GM18505 (cell line): ENCODE measurements around the gene SLC12A5.

Source experiments
- ATAC-seq: cut with Tn5 transposase; IDR thresholded peaks from one replicate; pipeline ENCODE4 v1.9.1; 2021; ENCODE audit not compliant: unreplicated experiment
- POLR2A ChIP-seq: IDR thresholded peaks from 4 replicates; pipeline ENCODE4 v1.6.1; 2011; ENCODE audit warnings: borderline replicate concordance; ENCODE audit not compliant: insufficient read depth, insufficient read length; ENCODE audit errors: extremely low read depth

Gene SLC12A5

GRCh38 chr20:46013322-46013828, 15.6 kb upstream of the SLC12A5 start:
- no peak for TF ChIP-seq POLR2A
- ATAC-seq: no peak

DNA sequence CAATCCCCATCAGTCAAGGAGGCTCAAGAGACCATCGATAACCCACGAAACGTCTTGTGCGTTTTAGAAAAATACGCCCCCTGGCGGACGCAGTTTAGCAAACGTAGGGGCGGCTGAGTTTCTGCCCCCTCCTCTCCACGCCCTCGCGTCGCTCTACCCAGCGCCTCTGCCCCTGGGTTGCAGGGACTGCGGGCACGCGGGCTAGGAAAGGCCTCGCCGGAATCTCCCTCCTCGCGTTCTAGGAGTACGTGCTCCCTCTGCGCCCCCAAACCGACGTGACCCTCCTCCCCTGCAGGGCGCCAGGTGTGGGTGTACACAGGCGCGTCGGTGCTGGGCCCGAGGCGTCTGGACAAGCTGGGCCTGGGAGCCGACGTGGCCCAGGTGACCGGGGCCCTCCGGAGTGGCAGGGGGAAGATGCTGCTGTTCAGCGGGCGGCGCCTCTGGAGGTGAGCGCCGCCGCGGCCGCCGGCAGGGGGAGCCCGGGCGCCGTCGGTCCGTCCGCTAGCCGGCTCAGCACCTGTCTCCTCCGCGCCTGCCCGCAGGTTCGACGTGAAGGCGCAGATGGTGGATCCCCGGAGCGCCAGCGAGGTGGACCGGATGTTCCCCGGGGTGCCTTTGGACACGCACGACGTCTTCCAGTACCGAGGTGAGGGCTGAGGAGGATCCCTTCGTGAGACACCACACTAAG, 15.0 kb upstream of the SLC12A5 start:
- ATAC-seq: peak; percentile 52

DNA sequence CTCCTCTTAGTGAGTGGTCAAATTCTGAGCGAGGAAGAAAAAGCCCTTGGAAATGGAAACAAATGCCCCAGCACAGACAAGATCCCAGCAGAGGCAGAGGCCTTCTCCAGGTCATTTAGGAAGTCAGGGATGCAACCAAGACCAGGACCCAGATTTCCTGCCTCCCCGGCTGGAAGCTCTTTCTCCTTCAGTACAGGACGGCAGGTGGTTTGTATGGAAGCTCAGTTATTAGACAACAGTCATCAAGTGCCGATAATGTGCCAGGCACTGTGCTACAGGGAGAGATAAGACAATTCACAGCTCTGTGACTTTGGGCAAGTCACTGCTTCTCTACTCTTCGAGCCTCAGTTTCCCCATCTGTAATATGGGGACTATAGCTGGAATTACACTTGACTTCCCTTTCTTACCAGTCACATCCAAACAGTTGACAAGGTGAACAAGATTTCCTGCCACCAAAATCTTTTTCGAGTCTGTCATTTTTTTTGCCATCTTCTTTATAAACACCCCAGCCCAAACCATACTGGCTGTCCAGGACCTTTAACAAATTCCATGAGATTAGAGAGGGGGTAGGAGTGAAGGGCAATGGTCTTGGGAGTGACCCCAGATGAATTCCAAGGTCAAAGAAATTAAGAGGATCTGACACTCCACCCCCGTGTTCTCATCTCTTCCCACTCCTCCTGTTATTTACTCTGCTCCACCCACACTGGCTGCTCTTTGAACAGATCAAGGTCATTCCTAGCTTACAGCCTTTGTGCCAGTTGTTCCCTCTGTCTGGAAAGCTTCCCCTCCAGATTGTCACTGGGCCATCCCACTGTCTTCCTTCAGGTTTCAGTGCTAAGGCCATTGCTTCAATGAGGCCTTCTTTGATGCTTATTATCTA, 14.3 kb upstream of the SLC12A5 start:
- ATAC-seq: no peak
- TF ChIP-seq POLR2A: no peak

More for the DNA sequence above, 15.0 kb upstream of the SLC12A5 start:
- TF ChIP-seq POLR2A: no peak

GRCh38 chr20:46017272-46017671, 11.7 kb upstream of the SLC12A5 start:
- ATAC-seq: no peak
- TF ChIP-seq POLR2A: no peak

DNA sequence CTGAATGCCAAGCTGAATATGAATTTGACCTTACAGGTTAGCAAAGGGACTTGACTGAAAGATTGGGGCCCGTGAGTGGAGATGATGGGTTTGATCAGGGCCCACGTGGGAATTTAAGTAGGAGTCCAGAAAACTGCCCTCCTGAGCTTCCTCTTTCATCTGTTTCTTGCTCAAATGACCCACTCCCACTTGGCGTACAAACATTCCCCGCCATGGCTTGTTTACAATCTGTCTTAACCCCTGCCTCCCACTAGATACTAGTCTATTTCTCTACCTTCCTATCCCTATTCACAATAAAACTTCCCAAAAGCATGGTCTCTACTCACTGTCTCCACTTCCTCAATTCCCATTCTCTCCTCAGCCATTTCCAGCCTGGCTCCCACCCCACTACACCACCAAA, 10.9 kb upstream of the SLC12A5 start:
- no peak for ATAC-seq
- TF ChIP-seq POLR2A: no peak

DNA sequence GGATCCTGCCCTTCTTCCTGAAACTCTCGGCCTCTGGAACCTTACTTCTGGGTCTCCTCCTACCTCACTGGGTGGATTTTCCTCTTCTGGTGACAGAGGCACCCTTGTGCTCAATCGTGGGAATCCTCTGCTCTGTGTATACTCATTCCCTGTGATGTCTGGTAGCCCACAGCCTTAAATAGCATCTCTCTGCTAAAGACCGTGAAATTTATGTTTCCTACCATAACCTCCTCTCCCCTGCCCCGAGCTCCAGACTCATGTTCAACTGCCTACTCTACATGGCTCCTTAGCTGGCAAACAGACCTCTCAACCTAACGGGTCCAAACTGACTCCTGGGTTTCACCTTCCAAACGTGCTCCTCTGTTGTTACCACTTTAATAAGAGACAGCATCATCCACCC, 10.4 kb upstream of the SLC12A5 start:
- no peak for ATAC-seq
- TF ChIP-seq POLR2A: no peak

- no peak for ATAC-seq
- no peak for TF ChIP-seq POLR2A
Observed at GRCh38 chr20:46020555-46020954, 8.5 kb upstream of the SLC12A5 start.

GRCh38 chr20:46021361-46022359, 7.4 kb upstream of the SLC12A5 start:
- no peak for ATAC-seq
- no peak for TF ChIP-seq POLR2A

DNA sequence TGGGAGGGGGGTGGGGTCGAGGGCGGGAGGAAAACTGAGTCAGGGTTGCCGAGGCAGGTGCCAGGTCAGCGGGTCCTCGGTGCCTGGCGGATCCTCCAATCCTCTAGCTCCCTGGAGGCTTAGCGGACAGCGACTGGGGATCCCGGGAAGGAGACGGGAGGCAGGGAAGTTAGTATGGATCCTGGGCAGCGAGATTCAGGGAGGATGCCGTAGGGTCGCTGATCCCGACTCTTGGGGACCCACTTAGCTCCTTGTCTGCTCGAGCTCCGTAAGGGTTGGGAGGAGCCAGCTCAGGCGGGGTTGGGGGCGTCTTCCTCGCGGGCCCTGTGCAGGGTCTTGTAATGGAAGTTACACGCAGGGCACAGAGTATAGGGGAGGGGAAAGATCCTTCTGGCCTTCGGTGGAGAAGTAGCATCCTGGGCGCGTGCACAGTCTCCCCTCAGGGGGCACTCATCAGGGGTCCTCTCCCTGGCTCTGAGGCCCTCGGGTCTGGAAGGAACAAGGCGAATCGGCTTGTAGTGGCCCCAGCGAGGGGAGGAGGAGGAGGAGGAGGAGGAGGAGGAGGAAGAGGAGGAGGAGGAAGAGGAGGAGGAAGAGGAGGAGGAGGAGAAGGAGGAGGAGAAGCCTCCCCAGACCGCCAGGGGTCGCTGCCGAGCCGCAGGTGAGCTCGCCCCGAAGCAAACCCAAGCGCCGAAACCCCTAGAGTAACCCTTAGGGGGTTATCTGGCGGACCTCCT, 6.4 kb upstream of the SLC12A5 start:
- no peak for ATAC-seq
- TF ChIP-seq POLR2A: no peak

DNA sequence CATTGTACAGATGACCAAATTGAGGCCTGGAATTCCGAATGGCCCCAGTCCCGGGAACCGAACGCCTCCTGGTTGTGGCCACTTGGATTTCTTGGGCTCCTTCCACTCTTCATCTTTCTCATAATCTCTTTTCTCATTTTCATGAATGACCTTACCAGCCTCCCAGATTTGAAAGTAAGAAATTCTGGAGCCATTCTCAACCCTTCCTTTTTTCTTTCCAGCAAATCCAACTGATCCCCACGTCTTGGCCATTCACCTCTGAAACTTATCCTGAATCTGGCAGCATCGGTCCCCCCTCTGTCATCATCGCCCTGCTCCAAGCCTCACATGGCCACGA, 5.9 kb upstream of the SLC12A5 start:
- TF ChIP-seq POLR2A: no peak
- ATAC-seq: no peak

- ATAC-seq: no peak
- TF ChIP-seq POLR2A: no peak
Observed at GRCh38 chr20:46023999-46024398, 5.0 kb upstream of the SLC12A5 start.

DNA sequence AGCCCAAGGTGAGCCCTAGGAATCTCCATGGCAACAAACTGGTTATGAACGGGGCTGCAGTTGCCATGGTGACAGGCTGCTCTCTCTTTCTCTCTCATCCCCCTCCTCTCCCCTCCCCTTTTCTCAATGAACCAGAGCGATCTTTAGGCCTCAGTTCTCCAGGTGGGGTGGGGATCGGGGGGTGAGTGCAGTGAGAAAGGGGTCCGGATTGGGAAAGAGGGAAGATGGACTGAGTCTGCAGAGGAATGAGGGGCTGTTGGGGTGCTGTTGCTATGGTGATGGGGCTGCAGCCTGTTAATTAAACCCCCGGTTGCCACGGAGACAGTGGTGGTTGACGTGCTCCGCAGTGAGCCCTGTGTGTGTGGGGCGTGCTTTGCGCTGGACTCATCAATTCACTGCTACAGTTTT, 3.6 kb upstream of the SLC12A5 start:
- TF ChIP-seq POLR2A: no peak
- ATAC-seq: no peak
